ENCODE measurements around the gene CDK5RAP2. TPM values are rescaled to one million over a fixed set of nuclear protein-coding genes. Genes with fewer than 3 reads are reported as not detected.
A peak's percentile ranks its signal among the peaks of the same experiment; 100 is the strongest.
"Not testable (repeated sequence)": the region's sequence is repeated elsewhere in the genome, so short reads cannot be mapped to it uniquely, and the experiment has no call there.

The CDK5RAP2 gene
- polyA plus RNA-seq, 4 donors = 15.7 to 49.3 (median 18.9) TPM

DNA sequence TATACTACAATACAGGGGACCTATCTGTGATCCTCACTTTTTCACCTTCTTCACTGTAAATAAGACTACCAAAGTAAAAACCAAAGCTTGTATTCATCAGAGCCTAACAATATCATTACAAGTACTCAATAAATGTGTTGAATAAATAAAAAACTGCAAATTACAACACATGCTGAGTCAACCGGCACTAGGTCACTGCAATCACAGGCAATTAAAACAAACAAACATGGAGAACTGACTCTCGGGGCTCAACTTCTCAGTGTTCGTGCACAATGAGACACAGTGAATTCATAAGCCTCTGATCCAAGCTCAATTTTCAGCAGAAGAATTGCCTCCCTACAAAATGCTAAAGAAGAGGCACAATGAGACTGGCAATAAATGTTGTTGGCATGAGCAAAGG is 69.2 kb downstream of the CDK5RAP2 start:
- 96 to 100% (median 97%) methylated on average over 3 of the region's 3 CpGs for WGBS, 3 donors
- Histone ChIP-seq H3K27ac (ENCODE audit: low read depth in 1 of 3, low read length in 2 of 3) (no peak overlapping the region), H3K27me3 (ENCODE audit: control insufficient read depth in 3 of 3, insufficient read depth in 3 of 3, low read length in 3 of 3) (no peaks in the 10 kb centered on the region), H3K36me3 (ENCODE audit: control insufficient read depth in 3 of 3, insufficient read depth in 2 of 3, low read depth in 1 of 3, low read length in 3 of 3) (peaks cover 5 to 25% (median 19%) of the 10 kb centered on the region in 3 donors), H3K4me3 (ENCODE audit: low read depth in 1 of 3, low read length in 3 of 3) (no peak overlapping the region), H3K9me3 (ENCODE audit: control insufficient read depth in 2 of 2, insufficient read depth in 1 of 2, low read depth in 1 of 2, low read length in 1 of 2) (peaks cover 0 to 12% of the 10 kb centered on the region in 2 donors), H3K4me1 (ENCODE audit: control insufficient read depth in 3 of 3, insufficient read depth in 2 of 3, low read depth in 1 of 3, low read length in 2 of 3) (no peaks in the 10 kb centered on the region)
- no peak for FAIRE-seq
- no peak for DNase-seq

DNA sequence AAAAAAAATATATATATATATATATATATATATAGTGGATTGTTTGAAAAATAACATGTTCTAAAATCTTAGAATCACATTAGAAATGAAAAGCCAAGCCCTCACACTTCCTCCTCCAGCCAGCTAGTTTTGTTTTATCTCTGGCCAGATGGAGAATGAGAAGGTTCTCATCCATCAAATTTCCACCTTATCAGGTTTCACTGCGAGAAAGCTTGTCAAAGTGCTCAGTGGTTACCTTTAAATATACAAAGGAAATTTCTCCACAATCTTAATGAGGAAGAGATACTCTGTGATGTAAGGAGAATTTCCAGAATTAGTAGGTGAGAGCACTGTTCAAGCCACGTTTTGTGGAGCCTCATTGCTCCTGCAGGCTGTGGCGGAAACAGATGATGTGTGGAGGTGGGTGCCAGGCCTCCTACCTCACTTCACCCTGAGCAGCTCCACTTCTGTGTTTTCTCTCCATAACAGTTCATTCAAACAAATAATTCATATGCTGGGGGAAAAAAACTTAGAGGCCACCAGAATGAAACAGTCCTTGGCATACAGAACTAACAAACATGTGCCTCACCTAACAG is 71.9 kb downstream of the CDK5RAP2 start:
- H3K36me3 ChIP-seq (ENCODE audit: control insufficient read depth in 3 of 3, insufficient read depth in 2 of 3, low read depth in 1 of 3, low read length in 3 of 3) = peaks cover 5 to 14% (median 13%) of the 10 kb centered on the region in 3 donors
- WGBS, 3 donors = 89 to 93% (median 91%) methylated on average over 3 of the region's 3 CpGs
- peaks cover 0 to 13% of the 10 kb centered on the region in 2 donors for H3K9me3 ChIP-seq (ENCODE audit: control insufficient read depth in 2 of 2, insufficient read depth in 1 of 2, low read depth in 1 of 2, low read length in 1 of 2)
- no peaks in the 10 kb centered on the region for H3K27me3 ChIP-seq (ENCODE audit: control insufficient read depth in 3 of 3, insufficient read depth in 3 of 3, low read length in 3 of 3)
- H3K4me1 ChIP-seq (ENCODE audit: control insufficient read depth in 3 of 3, insufficient read depth in 2 of 3, low read depth in 1 of 3, low read length in 2 of 3) = no peaks in the 10 kb centered on the region
- FAIRE-seq = no peak
- H3K27ac ChIP-seq (ENCODE audit: low read depth in 1 of 3, low read length in 2 of 3) = no peak overlapping the region
- H3K4me3 ChIP-seq (ENCODE audit: low read depth in 1 of 3, low read length in 3 of 3) = no peak overlapping the region
- no peak for DNase-seq

DNA sequence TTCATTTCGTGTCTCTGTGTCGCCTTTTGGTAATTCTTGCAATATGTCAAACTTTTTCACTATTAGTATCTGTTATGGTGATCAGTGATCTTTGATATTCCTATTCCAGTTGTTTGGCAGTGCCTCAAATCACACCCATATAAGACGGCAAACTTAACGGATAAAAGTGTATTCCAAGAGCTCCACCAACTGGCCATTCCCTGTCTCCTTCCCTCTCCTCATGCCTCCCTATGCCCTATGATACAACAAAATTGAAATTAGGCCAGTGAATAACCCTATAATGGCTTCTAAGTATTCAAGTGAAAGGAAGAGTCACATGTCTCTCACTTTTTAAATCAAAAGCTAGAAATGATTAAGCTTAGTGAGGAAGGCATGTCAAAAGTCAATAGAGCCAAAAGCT is 74.8 kb downstream of the CDK5RAP2 start:
- no peaks in the 10 kb centered on the region for H3K4me1 ChIP-seq (ENCODE audit: control insufficient read depth in 3 of 3, insufficient read depth in 2 of 3, low read depth in 1 of 3, low read length in 2 of 3)
- DNase-seq = no peak
- no peak for FAIRE-seq
- H3K36me3 ChIP-seq (ENCODE audit: control insufficient read depth in 3 of 3, insufficient read depth in 2 of 3, low read depth in 1 of 3, low read length in 3 of 3) = peaks cover 5 to 17% (median 9%) of the 10 kb centered on the region in 3 donors
- no peak overlapping the region for H3K27ac ChIP-seq (ENCODE audit: low read depth in 1 of 3, low read length in 2 of 3)
- 79 to 92% (median 90%) methylated on average over 4 of the region's 4 CpGs for WGBS, 3 donors
- no peak overlapping the region for H3K4me3 ChIP-seq (ENCODE audit: low read depth in 1 of 3, low read length in 3 of 3)
- no peaks in the 10 kb centered on the region for H3K27me3 ChIP-seq (ENCODE audit: control insufficient read depth in 3 of 3, insufficient read depth in 3 of 3, low read length in 3 of 3)
- peaks cover 0 to 4% of the 10 kb centered on the region in 2 donors for H3K9me3 ChIP-seq (ENCODE audit: control insufficient read depth in 2 of 2, insufficient read depth in 1 of 2, low read depth in 1 of 2, low read length in 1 of 2)

DNA sequence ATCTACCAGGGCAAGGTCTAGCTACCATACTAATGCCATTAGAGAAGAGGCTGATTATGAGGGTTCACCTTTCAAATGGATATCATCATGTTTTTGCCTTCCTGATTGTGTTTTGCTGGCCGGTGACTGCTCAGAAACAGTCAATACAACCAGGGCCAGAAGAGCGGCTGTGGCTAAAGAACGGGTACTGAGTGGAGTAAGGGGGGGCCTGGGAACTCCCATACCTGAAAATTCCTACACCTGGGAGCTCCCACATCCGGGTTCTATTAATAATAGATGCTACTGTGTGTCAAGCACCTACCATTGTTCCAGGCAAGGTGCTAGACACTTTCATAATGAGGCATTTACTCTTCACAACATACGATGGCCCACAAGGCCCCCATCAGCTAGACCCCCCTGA is 79.2 kb downstream of the CDK5RAP2 start:
- Histone ChIP-seq H3K4me1 (ENCODE audit: control insufficient read depth in 3 of 3, insufficient read depth in 2 of 3, low read depth in 1 of 3, low read length in 2 of 3) (no peaks in the 10 kb centered on the region), H3K4me3 (ENCODE audit: low read depth in 1 of 3, low read length in 3 of 3) (no peak overlapping the region), H3K36me3 (ENCODE audit: control insufficient read depth in 3 of 3, insufficient read depth in 2 of 3, low read depth in 1 of 3, low read length in 3 of 3) (peaks cover 0 to 13% (median 6%) of the 10 kb centered on the region in 3 donors), H3K9me3 (ENCODE audit: control insufficient read depth in 2 of 2, insufficient read depth in 1 of 2, low read depth in 1 of 2, low read length in 1 of 2) (no peaks in the 10 kb centered on the region), H3K27me3 (ENCODE audit: control insufficient read depth in 3 of 3, insufficient read depth in 3 of 3, low read length in 3 of 3) (no peaks in the 10 kb centered on the region), H3K27ac (ENCODE audit: low read depth in 1 of 3, low read length in 2 of 3) (no peak overlapping the region)
- DNase-seq = no peak
- WGBS, 3 donors = 93 to 97% (median 95%) methylated on average over 5 of the region's 5 CpGs
- no peak for FAIRE-seq

DNA sequence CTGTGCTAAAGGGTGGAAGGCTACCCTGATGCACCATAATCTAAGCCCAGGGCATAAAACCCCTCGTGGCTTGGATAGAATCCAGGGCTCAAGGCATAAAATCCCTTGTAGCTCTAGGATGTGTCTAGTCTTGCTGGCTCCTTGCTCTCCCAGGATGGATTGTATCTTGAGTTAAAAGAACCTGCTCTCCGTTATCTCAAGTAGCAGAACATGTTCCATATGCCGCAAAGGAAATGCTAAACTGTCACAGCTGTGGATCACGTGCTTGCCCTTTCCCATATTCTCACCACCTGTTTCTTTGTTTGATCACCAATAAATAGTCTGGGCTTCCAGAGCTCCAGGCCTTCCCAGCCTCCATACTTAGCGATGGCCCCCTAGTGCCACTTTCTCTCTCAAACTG is 82.1 kb downstream of the CDK5RAP2 start:
- DNase-seq; H3K4me1 ChIP-seq (ENCODE audit: control insufficient read depth in 3 of 3, insufficient read depth in 2 of 3, low read depth in 1 of 3, low read length in 2 of 3); H3K27me3 ChIP-seq (ENCODE audit: control insufficient read depth in 3 of 3, insufficient read depth in 3 of 3, low read length in 3 of 3); H3K9me3 ChIP-seq (ENCODE audit: control insufficient read depth in 2 of 2, insufficient read depth in 1 of 2, low read depth in 1 of 2, low read length in 1 of 2); H3K4me3 ChIP-seq (ENCODE audit: low read depth in 1 of 3, low read length in 3 of 3); H3K27ac ChIP-seq (ENCODE audit: low read depth in 1 of 3, low read length in 2 of 3); H3K36me3 ChIP-seq (ENCODE audit: control insufficient read depth in 3 of 3, insufficient read depth in 2 of 3, low read depth in 1 of 3, low read length in 3 of 3); FAIRE-seq: not testable (repeated sequence)
- WGBS, 3 donors = 91 to 96% (median 93%) methylated on average over 5 of the region's 5 CpGs

DNA sequence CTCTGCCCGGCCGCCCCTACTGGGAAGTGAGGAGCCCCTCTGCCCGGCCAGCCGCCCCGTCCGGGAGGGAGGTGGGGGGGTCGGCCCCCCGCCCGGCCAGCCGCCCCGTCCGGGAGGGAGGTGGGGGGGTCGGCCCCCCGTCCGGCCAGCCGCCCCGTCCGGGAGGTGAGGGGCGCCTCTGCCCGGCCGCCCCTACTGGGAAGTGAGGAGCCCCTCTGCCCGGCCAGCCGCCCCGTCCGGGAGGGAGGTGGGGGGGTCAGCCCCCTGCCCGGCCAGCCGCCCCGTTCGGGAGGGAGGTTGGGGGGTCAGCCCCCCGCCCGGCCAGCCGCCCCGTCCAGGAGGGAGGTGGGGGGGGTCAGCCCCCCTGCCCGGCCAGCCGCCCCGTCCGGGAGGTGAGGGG is 83.5 kb downstream of the CDK5RAP2 start:
- not testable (repeated sequence) for FAIRE-seq

DNA sequence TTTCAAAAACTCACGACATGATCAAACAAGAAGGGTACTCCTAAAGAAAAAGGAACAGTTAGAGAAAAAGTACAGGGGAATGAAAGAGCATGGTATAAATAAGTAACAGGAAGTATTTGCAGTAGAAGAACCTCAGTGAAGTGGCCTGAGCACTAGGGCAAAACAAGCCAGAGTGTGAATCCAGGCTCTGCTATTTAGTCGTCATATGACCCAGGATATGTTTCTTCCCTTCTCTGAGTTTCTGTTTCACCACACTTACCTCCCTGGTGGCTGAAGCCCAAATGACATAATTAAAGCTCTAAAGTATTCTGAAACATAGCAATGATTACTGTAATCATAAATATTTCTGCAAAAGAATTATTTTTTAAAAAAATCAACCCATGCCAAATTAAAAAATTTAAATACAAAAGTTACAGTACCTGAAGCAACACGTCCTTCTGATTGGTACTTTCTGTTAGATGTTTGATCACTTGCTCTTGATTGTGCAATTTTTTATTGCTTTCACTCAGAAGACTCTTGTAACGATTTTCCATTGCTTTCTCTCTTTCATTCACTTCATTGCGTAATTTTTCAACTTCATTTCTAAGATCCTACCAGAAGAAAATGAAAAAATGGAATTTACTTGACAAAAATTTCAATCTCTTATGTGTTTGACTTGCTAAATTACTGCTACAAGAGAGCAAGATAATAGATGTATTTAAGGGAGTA is 88.9 kb downstream of the CDK5RAP2 start:
- Histone ChIP-seq H3K9me3 (ENCODE audit: control insufficient read depth in 2 of 2, insufficient read depth in 1 of 2, low read depth in 1 of 2, low read length in 1 of 2) (no peaks in the 10 kb centered on the region), H3K27me3 (ENCODE audit: control insufficient read depth in 3 of 3, insufficient read depth in 3 of 3, low read length in 3 of 3) (no peaks in the 10 kb centered on the region), H3K4me1 (ENCODE audit: control insufficient read depth in 3 of 3, insufficient read depth in 2 of 3, low read depth in 1 of 3, low read length in 2 of 3) (peaks cover 0 to 6% (median 0%) of the 10 kb centered on the region in 3 donors), H3K27ac (ENCODE audit: low read depth in 1 of 3, low read length in 2 of 3) (peak overlapping the region in 1 of 3 donors; percentile 88), H3K4me3 (ENCODE audit: low read depth in 1 of 3, low read length in 3 of 3) (no peak overlapping the region), H3K36me3 (ENCODE audit: control insufficient read depth in 3 of 3, insufficient read depth in 2 of 3, low read depth in 1 of 3, low read length in 3 of 3) (peaks cover 6 to 11% (median 7%) of the 10 kb centered on the region in 3 donors)
- 69 to 75% (median 73%) methylated on average over 5 of the region's 5 CpGs for WGBS, 3 donors
- peak in 1 of 2 donors; percentile 69 for DNase-seq
- no peak for FAIRE-seq

More for the DNA sequence above, 83.5 kb downstream of the CDK5RAP2 start:
- WGBS, 3 donors = 96 to 98% methylated on average over 9 to 10 of the region's 37 CpGs; no CpG with 5 or more reads in 1 of the 3 donors
- H3K36me3 ChIP-seq (ENCODE audit: control insufficient read depth in 3 of 3, insufficient read depth in 2 of 3, low read depth in 1 of 3, low read length in 3 of 3); H3K27ac ChIP-seq (ENCODE audit: low read depth in 1 of 3, low read length in 2 of 3); H3K9me3 ChIP-seq (ENCODE audit: control insufficient read depth in 2 of 2, insufficient read depth in 1 of 2, low read depth in 1 of 2, low read length in 1 of 2); H3K4me3 ChIP-seq (ENCODE audit: low read depth in 1 of 3, low read length in 3 of 3); H3K4me1 ChIP-seq (ENCODE audit: control insufficient read depth in 3 of 3, insufficient read depth in 2 of 3, low read depth in 1 of 3, low read length in 2 of 3); DNase-seq; H3K27me3 ChIP-seq (ENCODE audit: control insufficient read depth in 3 of 3, insufficient read depth in 3 of 3, low read length in 3 of 3): not testable (repeated sequence)

DNA sequence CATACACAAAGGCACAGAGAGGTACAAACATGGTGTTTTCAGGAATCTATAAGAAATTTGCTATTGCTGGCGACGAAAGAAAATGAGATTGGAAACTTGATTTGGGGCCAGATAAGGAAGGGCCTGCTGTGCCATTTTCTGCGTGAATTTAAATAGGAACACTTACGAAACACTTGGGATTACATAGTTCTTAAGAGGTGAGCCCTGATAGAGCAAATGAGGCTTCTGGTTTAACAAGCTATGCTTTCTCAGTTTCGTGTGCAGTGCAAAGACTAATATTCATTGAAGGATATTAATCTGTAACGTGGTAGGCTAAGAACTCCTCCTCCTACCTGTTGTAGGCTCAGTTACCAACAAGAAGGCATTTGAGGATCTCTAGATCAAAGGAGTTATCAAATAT is 93.1 kb downstream of the CDK5RAP2 start:
- Histone ChIP-seq H3K36me3 (ENCODE audit: control insufficient read depth in 3 of 3, insufficient read depth in 2 of 3, low read depth in 1 of 3, low read length in 3 of 3) (peaks cover 12 to 36% (median 13%) of the 10 kb centered on the region in 3 donors), H3K27me3 (ENCODE audit: control insufficient read depth in 3 of 3, insufficient read depth in 3 of 3, low read length in 3 of 3) (no peaks in the 10 kb centered on the region), H3K9me3 (ENCODE audit: control insufficient read depth in 2 of 2, insufficient read depth in 1 of 2, low read depth in 1 of 2, low read length in 1 of 2) (no peaks in the 10 kb centered on the region), H3K4me1 (ENCODE audit: control insufficient read depth in 3 of 3, insufficient read depth in 2 of 3, low read depth in 1 of 3, low read length in 2 of 3) (peaks cover 0 to 6% (median 0%) of the 10 kb centered on the region in 3 donors), H3K4me3 (ENCODE audit: low read depth in 1 of 3, low read length in 3 of 3) (no peak overlapping the region), H3K27ac (ENCODE audit: low read depth in 1 of 3, low read length in 2 of 3) (no peak overlapping the region)
- no peak for FAIRE-seq
- no peak for DNase-seq
- WGBS, 3 donors = 94 to 96% (median 95%) methylated on average over 6 of the region's 6 CpGs
